Lower lobe of right lung (tissue), 2 donors: ENCODE measurements around the gene HAGHL. TPM values are rescaled to one million over a fixed set of nuclear protein-coding genes. Genes with fewer than 3 reads are reported as not detected.

Experiments used
- ATAC-seq, 2 donors: fragments of 200-7000 bp; cut with Tn5 transposase; one replicate each; pipeline ENCODE4 v1.9.1; 2020 to 2022; ENCODE audit warnings: mild to moderate bottlenecking in 2 of 2, moderate library complexity in 2 of 2
- DNase-seq: peaks from one replicate; pipeline ENCODE4 v3.0.0-alpha.2; 2020
- H3K27ac ChIP-seq: fragments of 200-600 bp; one replicate; pipeline ENCODE4 v1.8.0; 2022
- H3K27me3 ChIP-seq: fragments of 200-600 bp; one replicate; pipeline ENCODE4 v1.8.0; 2022; ENCODE audit warnings: low read depth
- H3K36me3 ChIP-seq: fragments of 200-600 bp; one replicate; pipeline ENCODE4 v1.8.0; 2022; ENCODE audit warnings: mild to moderate bottlenecking
- H3K4me1 ChIP-seq: fragments of 200-600 bp; one replicate; pipeline ENCODE4 v1.8.0; 2022
- H3K4me3 ChIP-seq: fragments of 200-600 bp; one replicate; pipeline ENCODE4 v1.8.0; 2022; ENCODE audit warnings: mild to moderate bottlenecking
- H3K9me3 ChIP-seq: fragments of 200-600 bp; one replicate; pipeline ENCODE4 v1.8.0; 2022
- CTCF ChIP-seq: fragments of 200-600 bp; IDR thresholded peaks from one replicate; pipeline ENCODE4 v1.8.0; 2022; ENCODE audit warnings: antibody characterized with exemption, mild to moderate bottlenecking
- intact Hi-C: fragments of 100-400 bp; cut with DNase I; formaldehyde crosslinking; loops from one replicate; pipeline ENCODE4 v1.11.0; 2022
- total RNA-seq: library from RNA; stranded (reverse); fragmentation: NEBNext Ultra II Directional; extraction: Animal tissue kit (Norgen Biotek cat#: 25700); gene quantifications from one replicate; pipeline ENCODE4 v1.2.1, GENCODE V29; 2021
- donor health status: DM: no; HTN: yes; CAD: no; lungs with severe emphysema.

HAGHL gene
- total RNA-seq, 1 donor from 2014 or later: 15.6 TPM

- intact Hi-C loops: no loop called here
- Histone ChIP-seq H3K27me3 (no peaks in the 10 kb centered on the region), H3K4me3 (no peak overlapping the region), H3K9me3 (no peaks in the 10 kb centered on the region), H3K27ac (no peak overlapping the region), H3K36me3 (peaks cover 36% of the 10 kb centered on the region), H3K4me1 (peaks cover 55% of the 10 kb centered on the region)
- ATAC-seq (no peak), DNase-seq (no peak)
- no peak for TF ChIP-seq CTCF
These were observed 44.2 kb upstream of the HAGHL start for GRCh38 chr16:682493-683395.

GRCh38 chr16:683396-684070 is 43.4 kb upstream of the HAGHL start:
- Histone ChIP-seq H3K4me3 (peak overlapping the region; percentile 83), H3K4me1 (peaks cover 57% of the 10 kb centered on the region), H3K36me3 (peaks cover 36% of the 10 kb centered on the region), H3K9me3 (no peaks in the 10 kb centered on the region), H3K27ac (peak overlapping the region; percentile 89), H3K27me3 (no peaks in the 10 kb centered on the region)
- ATAC-seq (no peak), DNase-seq (no peak)
- intact Hi-C loops: no loop called here
- TF ChIP-seq CTCF: no peak

- ATAC-seq: peak; percentile 82 to 83
- Histone ChIP-seq H3K9me3 (no peaks in the 10 kb centered on the region), H3K27me3 (no peaks in the 10 kb centered on the region), H3K36me3 (peaks cover 36% of the 10 kb centered on the region), H3K4me1 (peaks cover 58% of the 10 kb centered on the region), H3K27ac (peak within 1 kb of the TSS; percentile 89), H3K4me3 (peak within 1 kb of the TSS; percentile 83)
- intact Hi-C loops: no loop called here
- DNase-seq: peak; percentile 99
- TF ChIP-seq CTCF: no peak
These were observed 42.7 kb upstream of the HAGHL start, which contains the start of gene JMJD8 for GRCh38 chr16:684071-684794. Gene JMJD8, minus strand, starts transcription at chr16:684334. Its CDS starts 15 bp downstream, at chr16:684319.

- TF ChIP-seq CTCF: no peak
- intact Hi-C loops: no loop called here
- peak overlapping the region; percentile 83 for H3K4me3 ChIP-seq
- no peaks in the 10 kb centered on the region for H3K9me3 ChIP-seq
- peak overlapping the region; percentile 89 for H3K27ac ChIP-seq
- no peak for ATAC-seq
- peaks cover 61% of the 10 kb centered on the region for H3K4me1 ChIP-seq
- DNase-seq: peak; percentile 61
- H3K36me3 ChIP-seq: peaks cover 36% of the 10 kb centered on the region
- H3K27me3 ChIP-seq: no peaks in the 10 kb centered on the region
These were observed 41.8 kb upstream of the HAGHL start for GRCh38 chr16:684961-685696.

- no peaks in the 10 kb centered on the region for H3K9me3 ChIP-seq
- TF ChIP-seq CTCF: peak; percentile 36
- intact Hi-C loops: no loop called here
- no peaks in the 10 kb centered on the region for H3K27me3 ChIP-seq
- ATAC-seq: no peak
- H3K4me1 ChIP-seq: peaks cover 66% of the 10 kb centered on the region
- peak; percentile 74 for DNase-seq
- H3K27ac ChIP-seq: no peak overlapping the region
- no peak overlapping the region for H3K4me3 ChIP-seq
- H3K36me3 ChIP-seq: peaks cover 36% of the 10 kb centered on the region
These were observed 40.9 kb upstream of the HAGHL start for GRCh38 chr16:685967-686366.
